IPS-NIHi11 (cell line): Measurements from ENCODE around the gene TMEM150A.
"Not testable (repeated sequence)": the region's sequence is repeated elsewhere in the genome, so short reads cannot be mapped to it uniquely, and the experiment has no call there.

ENCODE experiments used
- DNase-seq: peaks from one replicate; pipeline ENCODE4 v3.0.0; 2012; ENCODE audit warnings: mixed read lengths, low spot score

TMEM150A gene

GRCh38 chr2:85564144-85564563 is 38.3 kb downstream of the TMEM150A start:
- DNase-seq: no peak

DNA sequence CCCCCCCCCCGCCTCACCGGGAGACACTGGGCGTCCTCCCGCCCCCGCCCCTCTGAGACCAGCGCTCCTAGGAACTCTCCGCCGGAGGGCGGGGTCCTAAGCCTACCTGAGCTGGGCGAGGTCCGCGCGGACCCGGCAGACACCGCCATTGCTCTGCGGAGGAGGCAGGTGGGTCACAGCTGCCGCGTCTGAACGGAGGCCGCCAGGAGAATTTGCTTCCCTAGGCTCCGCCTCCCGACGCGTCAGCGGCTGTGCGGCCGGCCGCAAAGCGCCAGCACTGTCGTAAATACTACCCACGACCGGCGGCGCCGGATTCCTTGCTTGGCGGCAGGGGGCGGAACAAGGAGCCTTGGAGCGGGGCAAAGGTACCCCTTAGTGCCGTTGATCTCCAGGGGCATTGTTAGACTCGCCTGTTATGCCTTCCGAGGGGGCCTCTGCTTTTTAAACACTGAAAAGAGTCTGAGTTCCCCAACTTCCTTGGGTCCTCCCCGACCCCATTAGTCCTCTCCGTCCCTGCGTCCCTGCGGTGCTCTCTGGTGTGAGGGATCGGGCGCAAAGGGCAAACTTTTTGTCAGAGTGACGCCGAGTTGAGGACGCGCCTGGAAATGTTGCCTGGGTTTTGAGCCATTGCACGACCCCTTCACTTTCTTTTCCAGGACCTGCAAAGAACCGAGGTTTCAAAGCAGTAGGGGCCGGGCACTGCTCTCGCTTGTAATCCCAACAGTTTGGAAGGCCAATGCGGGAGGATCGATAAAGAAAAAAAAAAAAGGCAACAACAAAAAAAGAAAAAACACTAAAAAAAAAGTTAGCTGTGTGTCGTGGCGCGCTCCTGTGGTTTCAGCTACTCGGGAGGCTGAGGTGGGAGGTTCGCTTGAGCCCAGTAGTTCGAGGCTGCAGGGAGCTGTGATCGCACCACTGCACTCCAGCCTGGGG is 41.0 kb downstream of the TMEM150A start, which contains the start of gene GGCX:
Gene GGCX, minus strand, starts transcription at position 214 of the 933 bp plus-strand sequence. Its CDS starts 65 bp downstream, at position 149.
- DNase-seq: peak; percentile 96

GRCh38 chr2:85560812-85561279 is 41.7 kb downstream of the TMEM150A start:
- DNase-seq: peak; percentile 25

DNA sequence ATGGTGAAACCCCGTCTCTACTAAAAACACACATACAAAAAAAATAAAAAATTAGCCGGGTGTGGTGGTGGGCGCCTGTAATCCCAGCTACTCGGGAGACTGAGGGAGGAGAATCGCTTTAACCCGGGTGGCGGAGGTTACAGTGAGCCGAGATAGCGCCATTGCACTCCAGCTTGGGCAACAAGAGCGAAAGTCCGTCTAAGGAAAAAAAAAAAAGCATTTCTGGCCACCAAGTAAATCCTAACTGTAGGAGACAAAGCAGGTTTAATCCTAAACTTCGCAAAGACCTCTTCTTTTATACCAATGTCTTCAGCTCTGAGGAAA is 42.1 kb downstream of the TMEM150A start:
- not testable (repeated sequence) for DNase-seq

GRCh38 chr2:85558160-85558559 is 44.3 kb downstream of the TMEM150A start:
- DNase-seq: no peak

GRCh38 chr2:85557130-85557529 is 45.4 kb downstream of the TMEM150A start:
- DNase-seq: no peak

DNA sequence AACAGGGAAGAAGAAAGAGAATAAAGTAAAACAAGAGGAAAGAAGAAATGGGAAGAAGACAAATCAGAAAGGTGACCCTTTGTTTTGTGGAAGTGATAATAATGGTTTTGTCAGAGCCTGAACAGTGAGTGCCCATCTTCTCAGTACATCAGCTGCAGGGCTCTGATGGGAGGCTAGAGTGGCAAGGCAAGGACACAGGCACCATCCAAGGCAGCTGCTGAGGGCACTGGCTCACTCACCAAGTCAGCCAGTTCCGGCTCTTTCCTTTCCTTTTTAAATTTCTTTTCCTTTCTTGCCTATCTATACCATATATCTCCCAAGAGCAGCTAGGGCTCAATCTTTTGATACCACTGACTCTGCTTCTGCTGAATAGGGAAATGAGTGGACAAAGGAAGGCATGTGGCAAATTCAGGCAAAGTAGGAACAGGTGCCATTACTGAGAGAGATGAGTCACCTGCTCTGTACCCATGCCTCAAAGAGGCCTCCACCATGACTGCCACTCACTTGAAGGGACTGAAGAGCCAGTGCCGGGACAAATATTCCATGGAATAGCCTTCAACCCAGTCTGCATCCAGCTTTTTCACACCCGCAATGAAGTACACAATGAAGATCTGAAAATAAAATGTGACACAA is 47.4 kb downstream of the TMEM150A start:
- no peak for DNase-seq

GRCh38 chr2:85553184-85553583 is 49.3 kb downstream of the TMEM150A start:
- DNase-seq: no peak

DNA sequence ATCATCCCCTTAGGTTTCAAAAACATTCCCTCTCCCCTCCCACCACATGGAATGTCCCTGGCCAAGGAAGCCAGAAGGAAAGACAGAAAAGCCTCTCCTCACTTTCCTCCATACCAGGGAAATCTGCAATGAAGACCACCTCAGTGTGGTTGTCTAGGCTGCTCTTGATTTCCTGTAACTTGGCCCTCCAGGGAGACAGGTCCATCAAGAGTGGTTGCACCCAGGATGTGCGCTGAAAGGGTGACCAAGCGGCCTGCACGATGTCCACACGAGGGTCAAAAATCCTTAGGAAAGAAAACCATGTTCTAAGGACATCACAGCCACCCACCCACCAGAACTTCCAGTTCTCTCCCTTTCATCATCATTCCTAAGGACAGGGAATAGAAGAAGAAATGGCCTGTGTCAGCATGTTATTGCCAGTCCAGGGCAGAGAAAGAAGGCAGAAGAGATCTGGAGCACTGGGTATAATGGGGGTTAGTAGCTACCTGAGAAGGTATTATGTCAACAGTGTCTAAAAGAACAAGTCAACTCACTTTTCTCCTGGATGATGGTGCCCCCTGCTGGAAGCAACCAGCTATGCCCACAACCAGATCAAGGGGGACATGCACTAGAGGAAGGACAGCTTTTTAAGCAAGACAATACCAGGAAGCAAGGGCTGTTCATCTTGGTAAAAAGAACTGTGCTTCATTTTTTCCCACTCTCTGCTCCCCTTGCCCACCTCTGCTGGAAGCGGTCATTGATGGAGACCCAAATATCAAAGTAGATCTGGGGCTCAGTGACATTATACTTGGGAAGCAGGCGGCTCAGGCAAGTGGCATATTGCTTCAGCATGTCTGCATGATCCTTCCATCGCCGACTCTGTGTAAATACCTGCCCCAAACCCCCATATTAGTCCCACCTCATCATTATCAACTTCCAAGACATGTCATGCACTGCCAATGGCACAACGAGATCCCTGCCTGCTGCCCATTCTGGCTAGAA is 50.5 kb downstream of the TMEM150A start:
- peak; percentile 80 for DNase-seq

GRCh38 chr2:85550486-85550885 is 52.0 kb downstream of the TMEM150A start:
- no peak for DNase-seq

- DNase-seq: no peak
These were observed 52.7 kb downstream of the TMEM150A start for GRCh38 chr2:85549826-85550225.

DNA sequence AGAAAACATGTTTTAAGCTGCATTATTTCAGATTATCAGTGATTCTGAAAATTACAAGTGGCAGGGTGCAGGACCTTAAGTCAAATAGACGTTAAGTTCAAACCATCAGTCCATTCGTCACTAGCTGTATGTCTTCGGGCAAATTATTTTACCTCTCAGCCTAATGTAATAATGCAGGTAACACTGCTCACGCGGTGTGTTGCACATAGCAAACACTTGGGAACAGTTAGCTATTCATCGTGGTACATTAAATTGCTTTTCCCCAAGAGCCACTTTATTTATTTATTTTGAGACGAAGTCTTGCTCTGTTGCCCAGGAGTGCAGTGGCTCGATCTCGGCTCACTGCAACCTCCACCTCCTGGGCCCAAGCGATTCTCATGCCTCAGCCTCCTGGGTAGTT is 53.4 kb downstream of the TMEM150A start:
- DNase-seq: no peak

GRCh38 chr2:85548608-85548900 is 53.9 kb downstream of the TMEM150A start:
- DNase-seq: no peak
